ENCODE results near the gene TAB2. TPM values are rescaled to one million over a fixed set of nuclear protein-coding genes. Genes with fewer than 3 reads are reported as not detected.

TAB2 gene
- total RNA-seq, 1 donor from 2014 or later: 20.5 TPM

DNA sequence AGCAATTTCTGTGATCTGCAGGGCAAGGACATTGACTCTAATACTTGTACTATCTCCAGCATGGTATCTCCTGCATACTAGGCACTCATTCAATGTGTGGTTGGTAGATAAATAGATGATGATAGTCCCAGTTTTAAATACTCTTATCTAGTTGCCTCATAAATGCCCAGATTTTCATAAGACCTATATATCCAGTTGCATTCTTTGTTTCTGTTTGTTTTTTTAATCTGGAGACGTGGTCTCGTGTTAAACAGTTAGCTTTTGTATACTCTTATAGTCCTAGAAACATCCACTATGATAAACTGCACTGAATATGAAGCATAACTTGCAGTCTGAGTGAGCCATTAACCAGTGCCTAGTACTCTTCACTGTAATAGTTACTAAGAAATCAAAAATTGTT lies 47.0 kb downstream of the TAB2 start:
- H3K4me3 ChIP-seq (ENCODE audit: low read depth, low read length): no peak overlapping the region
- FAIRE-seq (no peak), DNase-seq (ENCODE audit: low read depth) (no peak)
- TF ChIP-seq CTCF (IDR thresholded peaks at IDR 0.05; ENCODE audit: insufficient read depth, low read length, severe bottlenecking): no peak
- no peaks in the 10 kb centered on the region for H3K27me3 ChIP-seq (ENCODE audit: control insufficient read depth, insufficient read depth, low read length)
- no peaks in the 10 kb centered on the region for H3K36me3 ChIP-seq (ENCODE audit: control insufficient read depth, insufficient read depth, low read length)

GRCh38 chr6:149365197-149365596 lies 47.7 kb downstream of the TAB2 start:
- no peak for TF ChIP-seq CTCF (IDR thresholded peaks at IDR 0.05; ENCODE audit: insufficient read depth, low read length, severe bottlenecking)
- FAIRE-seq: no peak
- Histone ChIP-seq H3K27me3 (ENCODE audit: control insufficient read depth, insufficient read depth, low read length) (no peaks in the 10 kb centered on the region), H3K4me3 (ENCODE audit: low read depth, low read length) (no peak overlapping the region), H3K36me3 (ENCODE audit: control insufficient read depth, insufficient read depth, low read length) (no peaks in the 10 kb centered on the region)
- no peak for DNase-seq (ENCODE audit: low read depth)

DNA sequence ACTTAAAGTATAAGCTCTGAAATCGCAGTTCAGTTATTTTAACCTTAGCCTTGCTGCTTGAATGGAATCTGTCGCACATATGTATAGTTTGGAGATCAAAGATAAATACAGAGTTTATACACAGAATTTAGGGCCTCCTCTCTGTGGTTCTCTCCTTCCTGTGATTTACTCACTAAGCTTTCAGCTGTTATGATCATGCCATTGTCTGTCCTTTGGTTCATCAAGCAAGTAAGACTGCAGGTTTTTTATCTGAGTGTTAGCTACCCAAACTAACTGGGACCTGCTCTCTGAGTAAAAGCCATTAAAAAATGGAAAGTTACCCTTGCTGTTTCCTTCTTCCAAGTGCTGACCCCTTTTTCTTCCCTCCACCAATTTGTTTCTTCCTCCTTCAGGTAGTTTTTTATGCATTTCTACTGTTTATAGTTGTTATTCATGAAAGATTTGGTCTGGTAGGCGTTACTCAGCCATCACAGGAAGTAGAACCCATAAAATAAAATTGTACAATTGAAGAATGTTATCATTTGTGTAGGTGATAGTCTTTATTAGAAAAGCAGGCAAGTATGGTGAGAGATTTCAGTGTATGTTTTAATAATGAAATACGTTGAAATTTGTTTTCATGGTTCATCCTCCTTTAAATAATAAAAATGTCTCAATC lies 48.9 kb downstream of the TAB2 start:
- no peak for DNase-seq (ENCODE audit: low read depth)
- TF ChIP-seq CTCF (IDR thresholded peaks at IDR 0.05; ENCODE audit: insufficient read depth, low read length, severe bottlenecking): no peak
- no peaks in the 10 kb centered on the region for H3K36me3 ChIP-seq (ENCODE audit: control insufficient read depth, insufficient read depth, low read length)
- H3K27me3 ChIP-seq (ENCODE audit: control insufficient read depth, insufficient read depth, low read length): no peaks in the 10 kb centered on the region
- no peak for FAIRE-seq
- H3K4me3 ChIP-seq (ENCODE audit: low read depth, low read length): no peak overlapping the region

DNA sequence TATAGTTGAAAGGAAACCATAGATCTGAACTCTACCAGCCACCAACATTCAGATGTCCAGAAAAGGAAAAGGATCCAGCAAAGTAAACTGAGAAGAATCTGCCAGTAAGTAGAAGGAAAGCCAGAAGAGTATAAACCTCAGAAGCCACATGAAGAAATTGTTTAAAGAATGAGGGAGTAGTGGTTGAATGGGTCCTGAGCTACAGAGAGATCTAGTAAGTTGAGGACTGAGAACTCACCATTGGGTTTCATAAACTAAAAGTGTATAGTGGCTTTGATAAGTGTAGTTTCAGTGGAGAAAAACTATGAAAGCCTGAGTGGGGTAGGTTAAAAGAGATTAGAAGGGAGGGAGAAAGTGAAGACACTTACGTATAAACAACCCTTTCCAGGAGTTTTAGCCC lies 50.6 kb downstream of the TAB2 start:
- FAIRE-seq (no peak), DNase-seq (ENCODE audit: low read depth) (no peak)
- H3K27me3 ChIP-seq (ENCODE audit: control insufficient read depth, insufficient read depth, low read length): no peaks in the 10 kb centered on the region
- H3K36me3 ChIP-seq (ENCODE audit: control insufficient read depth, insufficient read depth, low read length): no peaks in the 10 kb centered on the region
- TF ChIP-seq CTCF (IDR thresholded peaks at IDR 0.05; ENCODE audit: insufficient read depth, low read length, severe bottlenecking): no peak
- no peak overlapping the region for H3K4me3 ChIP-seq (ENCODE audit: low read depth, low read length)

- no peak for DNase-seq (ENCODE audit: low read depth)
- no peaks in the 10 kb centered on the region for H3K36me3 ChIP-seq (ENCODE audit: control insufficient read depth, insufficient read depth, low read length)
- FAIRE-seq: no peak
- TF ChIP-seq CTCF (IDR thresholded peaks at IDR 0.05; ENCODE audit: insufficient read depth, low read length, severe bottlenecking): no peak
- no peaks in the 10 kb centered on the region for H3K27me3 ChIP-seq (ENCODE audit: control insufficient read depth, insufficient read depth, low read length)
- H3K4me3 ChIP-seq (ENCODE audit: low read depth, low read length): no peak overlapping the region
Observed at GRCh38 chr6:149371154-149371553, 53.6 kb downstream of the TAB2 start.

DNA sequence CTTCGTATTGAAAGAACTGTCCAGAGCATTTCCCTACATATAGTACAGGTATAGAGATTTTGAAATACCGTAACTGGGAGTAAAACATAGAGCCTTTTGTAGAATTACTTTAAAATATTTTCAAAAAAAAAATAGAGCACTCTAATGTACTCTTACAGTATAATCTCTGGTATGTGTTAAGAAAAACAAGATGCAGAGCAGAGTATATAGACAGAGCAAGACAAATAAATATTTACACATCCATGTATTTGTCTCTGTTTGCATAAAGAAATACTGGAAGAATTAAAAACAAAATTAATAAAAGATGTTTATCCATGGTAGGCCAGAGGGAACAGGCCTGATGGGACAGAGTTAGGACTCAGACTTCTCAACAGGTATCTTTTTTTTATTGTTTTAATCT lies 54.5 kb downstream of the TAB2 start:
- Histone ChIP-seq H3K36me3 (ENCODE audit: control insufficient read depth, insufficient read depth, low read length) (no peaks in the 10 kb centered on the region), H3K27me3 (ENCODE audit: control insufficient read depth, insufficient read depth, low read length) (no peaks in the 10 kb centered on the region), H3K4me3 (ENCODE audit: low read depth, low read length) (no peak overlapping the region)
- DNase-seq (ENCODE audit: low read depth) (no peak), FAIRE-seq (no peak)
- TF ChIP-seq CTCF (IDR thresholded peaks at IDR 0.05; ENCODE audit: insufficient read depth, low read length, severe bottlenecking): no peak

Data from bronchial epithelial cell (primary cell).